SK-N-SH treated with all-trans-retinoic acid at 6 μM for 48 hours (cell line): ENCODE measurements around the gene EMP3.

Experiments used
- ATAC-seq: fragments of 200-7000 bp; cut with Tn5 transposase; 3 replicates; pipeline ENCODE4 v1.9.1; 2020; ENCODE audit warnings: mild to moderate bottlenecking, moderate library complexity
- ARNTL ChIP-seq: fragments of 450-650 bp; formaldehyde crosslinking; IDR thresholded peaks from 2 replicates; pipeline ENCODE4 v1.5.0; 2020; ENCODE audit warnings: low read depth, mild to moderate bottlenecking, moderate library complexity, borderline replicate concordance
- BACH2 ChIP-seq: fragments of 250-450 bp; sonication (Bioruptor Pico); IDR thresholded peaks from 2 replicates; pipeline ENCODE4 v1.9.0; 2021; ENCODE audit warnings: mild to moderate bottlenecking, borderline replicate concordance
- CSDC2 ChIP-seq: fragments of 250-450 bp; sonication (Bioruptor Pico); IDR thresholded peaks from 2 replicates; pipeline ENCODE4 v1.5.0; 2020; ENCODE audit warnings: mild to moderate bottlenecking, moderate library complexity
- ESRRG ChIP-seq: fragments of 250-450 bp; sonication (Bioruptor Pico); IDR thresholded peaks from 2 replicates; pipeline ENCODE4 v1.6.1; 2021; ENCODE audit warnings: mild to moderate bottlenecking
- GLIS3 ChIP-seq: fragments of 250-450 bp; sonication (Bioruptor Pico); IDR thresholded peaks from 2 replicates; pipeline ENCODE4 v1.5.0; 2020; ENCODE audit warnings: mild to moderate bottlenecking, moderate library complexity
- ISL1 ChIP-seq: fragments of 250-450 bp; sonication (Bioruptor Pico); IDR thresholded peaks from 2 replicates; pipeline ENCODE4 v2.1.2; 2022; ENCODE audit warnings: mild to moderate bottlenecking, moderate library complexity
- OSR1 ChIP-seq: fragments of 250-450 bp; sonication (Bioruptor Pico); IDR thresholded peaks from 2 replicates; pipeline ENCODE4 v1.8.0; 2022; ENCODE audit warnings: moderate library complexity, mild to moderate bottlenecking, inconsistent platforms
- PPARA ChIP-seq: fragments of 250-450 bp; sonication (Bioruptor Pico); IDR thresholded peaks from 2 replicates; pipeline ENCODE4 v1.5.0; 2020; ENCODE audit warnings: mild to moderate bottlenecking, borderline replicate concordance
- RARB ChIP-seq: fragments of 250-450 bp; sonication (Bioruptor Pico); IDR thresholded peaks from 2 replicates; pipeline ENCODE4 v1.8.0; 2021; ENCODE audit warnings: mild to moderate bottlenecking, moderate library complexity
- SNAI2 ChIP-seq: fragments of 250-450 bp; sonication (Bioruptor Pico); IDR thresholded peaks from 2 replicates; pipeline ENCODE4 v1.5.0; 2020; ENCODE audit warnings: mild to moderate bottlenecking, moderate library complexity
- TCF4 ChIP-seq: fragments of 250-450 bp; sonication (Bioruptor Pico); IDR thresholded peaks from 2 replicates; pipeline ENCODE4 v1.8.0; 2021; ENCODE audit warnings: mild to moderate bottlenecking, moderate library complexity, borderline replicate concordance
- TOX ChIP-seq: fragments of 250-450 bp; sonication (Bioruptor Pico); IDR thresholded peaks from 2 replicates; pipeline ENCODE4 v1.8.0; 2021; ENCODE audit warnings: mild to moderate bottlenecking, moderate library complexity, borderline replicate concordance
- TSHZ2 ChIP-seq: fragments of 250-450 bp; sonication (Bioruptor Pico); IDR thresholded peaks from 2 replicates; pipeline ENCODE4 v1.5.0; 2020; ENCODE audit warnings: mild to moderate bottlenecking, moderate library complexity
- ZC3H10 ChIP-seq: fragments of 250-450 bp; sonication (Bioruptor Pico); IDR thresholded peaks from 2 replicates; pipeline ENCODE4 v1.5.1; 2021; ENCODE audit warnings: mild to moderate bottlenecking, moderate library complexity
- ZFP3 ChIP-seq: fragments of 250-450 bp; sonication (Bioruptor Pico); IDR thresholded peaks from 2 replicates; pipeline ENCODE4 v1.5.0; 2020; ENCODE audit warnings: mild to moderate bottlenecking, moderate library complexity
- ZFP30 ChIP-seq: fragments of 450-650 bp; formaldehyde crosslinking; IDR thresholded peaks from 2 replicates; pipeline ENCODE4 v1.5.0; 2022; ENCODE audit warnings: mild to moderate bottlenecking, moderate library complexity
- ZNF565 ChIP-seq: fragments of 450-650 bp; formaldehyde crosslinking; conservative IDR thresholded peaks from 2 replicates; pipeline ENCODE4 v1.5.0; 2020; ENCODE audit warnings: low read depth, mild to moderate bottlenecking, moderate library complexity
- ZNF70 ChIP-seq: fragments of 450-650 bp; formaldehyde crosslinking; IDR thresholded peaks from 2 replicates; pipeline ENCODE4 v1.5.0; 2020; ENCODE audit warnings: mild to moderate bottlenecking, moderate library complexity
- ZNF8 ChIP-seq: fragments of 450-650 bp; formaldehyde crosslinking; IDR thresholded peaks from 2 replicates; pipeline ENCODE4 v1.5.0; 2020; ENCODE audit warnings: mild to moderate bottlenecking, moderate library complexity
- TF ChIP-seq, protein P1 (sequence below): fragments of 250-450 bp; sonication (Bioruptor Pico); IDR thresholded peaks from 2 replicates; pipeline ENCODE4 v1.8.0; 2020; ENCODE audit warnings: mild to moderate bottlenecking, moderate library complexity, borderline replicate concordance
- TF ChIP-seq, protein P2 (sequence below): fragments of 250-450 bp; sonication (Bioruptor Pico); IDR thresholded peaks from 2 replicates; pipeline ENCODE4 v1.8.0; 2021; ENCODE audit warnings: low read depth, mild to moderate bottlenecking, moderate library complexity, borderline replicate concordance
- TF ChIP-seq, protein P3 (sequence below): fragments of 250-450 bp; sonication (Bioruptor Pico); IDR thresholded peaks from 2 replicates; pipeline ENCODE4 v1.5.1; 2021; ENCODE audit warnings: mild to moderate bottlenecking, moderate library complexity

EMP3 gene

GRCh38 chr19:48348737-48349136 is 23.4 kb downstream of the EMP3 start:
- no peak for ATAC-seq
- TF ChIP-seq TCF4 (CRISPR knock-in tag) (no peak), SNAI2 (CRISPR knock-in tag) (no peak), ZC3H10 (CRISPR knock-in tag) (no peak), OSR1 (CRISPR knock-in tag) (no peak), ZFP30 (CRISPR knock-in tag) (no peak), TSHZ2 (CRISPR knock-in tag) (no peak), PPARA (CRISPR knock-in tag) (no peak), ZNF8 (no peak), GLIS3 (CRISPR knock-in tag) (no peak), ZNF70 (CRISPR knock-in tag) (no peak), ARNTL (no peak), CSDC2 (CRISPR knock-in tag) (no peak), BACH2 (CRISPR knock-in tag) (no peak), ZFP3 (CRISPR knock-in tag) (no peak), ZNF565 (no peak)
- TF ChIP-seq, protein P1, sequence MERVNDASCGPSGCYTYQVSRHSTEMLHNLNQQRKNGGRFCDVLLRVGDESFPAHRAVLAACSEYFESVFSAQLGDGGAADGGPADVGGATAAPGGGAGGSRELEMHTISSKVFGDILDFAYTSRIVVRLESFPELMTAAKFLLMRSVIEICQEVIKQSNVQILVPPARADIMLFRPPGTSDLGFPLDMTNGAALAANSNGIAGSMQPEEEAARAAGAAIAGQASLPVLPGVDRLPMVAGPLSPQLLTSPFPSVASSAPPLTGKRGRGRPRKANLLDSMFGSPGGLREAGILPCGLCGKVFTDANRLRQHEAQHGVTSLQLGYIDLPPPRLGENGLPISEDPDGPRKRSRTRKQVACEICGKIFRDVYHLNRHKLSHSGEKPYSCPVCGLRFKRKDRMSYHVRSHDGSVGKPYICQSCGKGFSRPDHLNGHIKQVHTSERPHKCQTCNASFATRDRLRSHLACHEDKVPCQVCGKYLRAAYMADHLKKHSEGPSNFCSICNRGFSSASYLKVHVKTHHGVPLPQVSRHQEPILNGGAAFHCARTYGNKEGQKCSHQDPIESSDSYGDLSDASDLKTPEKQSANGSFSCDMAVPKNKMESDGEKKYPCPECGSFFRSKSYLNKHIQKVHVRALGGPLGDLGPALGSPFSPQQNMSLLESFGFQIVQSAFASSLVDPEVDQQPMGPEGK (CRISPR knock-in tag), result no peak
- TF ChIP-seq, protein P2, sequence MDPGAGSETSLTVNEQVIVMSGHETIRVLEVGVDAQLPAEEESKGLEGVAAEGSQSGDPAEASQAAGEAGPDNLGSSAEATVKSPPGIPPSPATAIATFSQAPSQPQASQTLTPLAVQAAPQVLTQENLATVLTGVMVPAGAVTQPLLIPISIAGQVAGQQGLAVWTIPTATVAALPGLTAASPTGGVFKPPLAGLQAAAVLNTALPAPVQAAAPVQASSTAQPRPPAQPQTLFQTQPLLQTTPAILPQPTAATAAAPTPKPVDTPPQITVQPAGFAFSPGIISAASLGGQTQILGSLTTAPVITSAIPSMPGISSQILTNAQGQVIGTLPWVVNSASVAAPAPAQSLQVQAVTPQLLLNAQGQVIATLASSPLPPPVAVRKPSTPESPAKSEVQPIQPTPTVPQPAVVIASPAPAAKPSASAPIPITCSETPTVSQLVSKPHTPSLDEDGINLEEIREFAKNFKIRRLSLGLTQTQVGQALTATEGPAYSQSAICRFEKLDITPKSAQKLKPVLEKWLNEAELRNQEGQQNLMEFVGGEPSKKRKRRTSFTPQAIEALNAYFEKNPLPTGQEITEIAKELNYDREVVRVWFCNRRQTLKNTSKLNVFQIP (CRISPR knock-in tag), result no peak
- TF ChIP-seq, protein P3, sequence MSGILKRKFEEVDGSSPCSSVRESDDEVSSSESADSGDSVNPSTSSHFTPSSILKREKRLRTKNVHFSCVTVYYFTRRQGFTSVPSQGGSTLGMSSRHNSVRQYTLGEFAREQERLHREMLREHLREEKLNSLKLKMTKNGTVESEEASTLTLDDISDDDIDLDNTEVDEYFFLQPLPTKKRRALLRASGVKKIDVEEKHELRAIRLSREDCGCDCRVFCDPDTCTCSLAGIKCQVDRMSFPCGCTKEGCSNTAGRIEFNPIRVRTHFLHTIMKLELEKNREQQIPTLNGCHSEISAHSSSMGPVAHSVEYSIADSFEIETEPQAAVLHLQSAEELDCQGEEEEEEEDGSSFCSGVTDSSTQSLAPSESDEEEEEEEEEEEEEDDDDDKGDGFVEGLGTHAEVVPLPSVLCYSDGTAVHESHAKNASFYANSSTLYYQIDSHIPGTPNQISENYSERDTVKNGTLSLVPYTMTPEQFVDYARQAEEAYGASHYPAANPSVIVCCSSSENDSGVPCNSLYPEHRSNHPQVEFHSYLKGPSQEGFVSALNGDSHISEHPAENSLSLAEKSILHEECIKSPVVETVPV, result no peak

- TF ChIP-seq, protein P2 (CRISPR knock-in tag), result no peak
- TF ChIP-seq, protein P1 (CRISPR knock-in tag), result no peak
- TF ChIP-seq ZFP3 (CRISPR knock-in tag), result no peak
- no peak for TF ChIP-seq TCF4 (CRISPR knock-in tag)
- TF ChIP-seq ARNTL, result no peak
- no peak for TF ChIP-seq ZNF70 (CRISPR knock-in tag)
- TF ChIP-seq ZC3H10 (CRISPR knock-in tag), result no peak
- TF ChIP-seq, protein P3, result no peak
- no peak for TF ChIP-seq ISL1
- no peak for TF ChIP-seq ESRRG
- TF ChIP-seq CSDC2 (CRISPR knock-in tag), result no peak
- TF ChIP-seq TSHZ2 (CRISPR knock-in tag), result no peak
- no peak for TF ChIP-seq RARB (CRISPR knock-in tag)
- TF ChIP-seq ZNF8, result no peak
- TF ChIP-seq TOX (CRISPR knock-in tag), result no peak
- no peak for TF ChIP-seq ZFP30 (CRISPR knock-in tag)
- TF ChIP-seq PPARA (CRISPR knock-in tag), result no peak
- no peak for TF ChIP-seq OSR1 (CRISPR knock-in tag)
- no peak for ATAC-seq
Observed at GRCh38 chr19:48350856-48351255, 25.5 kb downstream of the EMP3 start.
